HepG2 (cell line): ENCODE results near the gene NRG3. TPM values are rescaled to one million over a fixed set of nuclear protein-coding genes. Genes with fewer than 3 reads are reported as not detected.
A peak's percentile ranks its signal among the peaks of the same experiment; 100 is the strongest.

ENCODE experiments used
- ATAC-seq: fragments of 200-7000 bp; cut with Tn5 transposase; 3 replicates; pipeline ENCODE4 v1.9.1; 2020; ENCODE audit warnings: mild to moderate bottlenecking, moderate library complexity
- BruUV-seq: library from RNA; stranded (reverse); fragments of 400-500 nt; replicated peaks from 2 replicates; lab custom pipeline; 2021; lab: Mats Ljungman, UMichigan
- CTCF ChIA-PET: fragments of 300-600 bp; formaldehyde crosslinking; extraction: SDS; loops from one replicate; lab custom pipeline; 2021; ENCODE audit warnings: low total read pairs, inconsistent platforms, low intra/inter-chr PET ratio; lab: Yijun Ruan, JAX
- POLR2A ChIA-PET: fragments of 350-600 bp; sonication (Branson Sonifier 250); formaldehyde crosslinking; loops from one replicate; lab custom pipeline; 2020; ENCODE audit warnings: antibody characterized with exemption, inconsistent platforms; lab: Yijun Ruan, JAX
- DNase-seq: peaks from one replicate; pipeline ENCODE4 v3.0.0-alpha.2; 2015; ENCODE audit warnings: low spot score
- FAIRE-seq: peaks from 3 replicates; lab custom pipeline; 2011; peaks lifted over from hg19 to GRCh38; lab: Jason Lieb, UNC
- H2AFZ ChIP-seq: one replicate; pipeline ENCODE4 v1.6.1; 2011; ENCODE audit warnings: low read length, inconsistent platforms
- H3K27ac ChIP-seq: fragments of 300-600 bp; 3 replicates; pipeline ENCODE4 v1.8.0; 2011; ENCODE audit warnings: mixed run types, mild to moderate bottlenecking, mixed read lengths, low read length, inconsistent platforms; ENCODE audit not compliant: insufficient read depth; ENCODE audit errors: extremely low read length
- H3K27me3 ChIP-seq, 2 experiments: fragments of 200-600 bp in 1 of 2; 2 replicates in 1 of 2; 3 replicates in 1 of 2; pipeline versions ENCODE4 v1.6.0 to v1.8.0; 2011; ENCODE audit warnings: low read length in 2 of 2, mild to moderate bottlenecking in 2 of 2, moderate library complexity in 2 of 2, inconsistent platforms in 1 of 2; ENCODE audit not compliant: insufficient read depth in 2 of 2, control insufficient read depth in 1 of 2
- H3K36me3 ChIP-seq, 2 experiments: fragments of 200-600 bp in 1 of 2; replicated peaks in 1 of 2; 2 replicates in 1 of 2; 3 replicates in 1 of 2; pipeline versions ENCODE4 v1.5.1 to v1.8.0; 2011; ENCODE audit warnings: low read length in 2 of 2, inconsistent platforms in 1 of 2; ENCODE audit not compliant: insufficient read depth in 2 of 2, control insufficient read depth in 1 of 2
- H3K4me1 ChIP-seq: 2 replicates; pipeline ENCODE4 v1.5.1; 2012; ENCODE audit warnings: low read length, inconsistent platforms; ENCODE audit not compliant: insufficient read depth
- H3K4me2 ChIP-seq: 2 replicates; pipeline ENCODE4 v1.6.0; 2011; ENCODE audit warnings: low read depth, low read length, inconsistent platforms
- H3K4me3 ChIP-seq, 3 experiments: fragments of 200-600 bp in 1 of 3; sonication (generic), shearing (Covaris generic) in 1 of 3; replicated peaks in 1 of 3; 2 replicates each; pipeline ENCODE4 v1.5.1; 2011 to 2016; ENCODE audit warnings: low read length in 3 of 3, inconsistent platforms in 2 of 3, low read depth in 2 of 3, mild to moderate bottlenecking in 2 of 3, control low read depth in 1 of 3, mixed read lengths in 1 of 3; ENCODE audit not compliant: insufficient read depth in 1 of 3
- H3K79me2 ChIP-seq: one replicate; pipeline ENCODE4 v1.6.1; 2011; ENCODE audit warnings: low read length, inconsistent platforms; ENCODE audit not compliant: insufficient read depth
- H3K9ac ChIP-seq: 2 replicates; pipeline ENCODE4 v1.6.0; 2011; ENCODE audit warnings: mild to moderate bottlenecking, low read depth, low read length, inconsistent platforms; ENCODE audit not compliant: insufficient read depth
- H3K9me3 ChIP-seq: 2 replicates; pipeline ENCODE4 v1.5.1; 2012; ENCODE audit warnings: mild to moderate bottlenecking, low read length
- H4K20me1 ChIP-seq: 2 replicates; pipeline ENCODE4 v1.6.0; 2011; ENCODE audit warnings: inconsistent platforms, mild to moderate bottlenecking, low read length, moderate library complexity; ENCODE audit not compliant: insufficient read depth
- BRCA1 ChIP-seq: sonication (generic); formaldehyde crosslinking; IDR thresholded peaks from 2 replicates; pipeline ENCODE4 v1.4.0; 2020; ENCODE audit warnings: missing genetic modification reagents
- DNMT3B ChIP-seq: conservative IDR thresholded peaks from 2 replicates; pipeline ENCODE4 v1.6.1; 2016; ENCODE audit warnings: missing biosample characterization, control low read depth
- FOXJ3 ChIP-seq: sonication (generic); formaldehyde crosslinking; IDR thresholded peaks from 2 replicates; pipeline ENCODE4 v1.4.0; 2020; ENCODE audit warnings: missing genetic modification reagents, mild to moderate bottlenecking, borderline replicate concordance
- FOXK1 ChIP-seq: sonication (generic); formaldehyde crosslinking; IDR thresholded peaks from 2 replicates; pipeline ENCODE4 v1.4.0; 2020; ENCODE audit warnings: low read depth, missing genetic modification reagents, borderline replicate concordance
- MAFF ChIP-seq: IDR thresholded peaks from 2 replicates; pipeline ENCODE4 v1.6.1; 2011; ENCODE audit warnings: low read depth, low read length, improper control_type of control experiment
- MAFK ChIP-seq, 2 experiments: IDR thresholded peaks in 1 of 2; conservative IDR thresholded peaks in 1 of 2; 2 replicates each; pipeline ENCODE4 v1.6.1; 2011; ENCODE audit warnings: improper control_type of control experiment in 2 of 2, low read length in 2 of 2
- PRDM4 ChIP-seq: sonication (generic); formaldehyde crosslinking; IDR thresholded peaks from 2 replicates; pipeline ENCODE4 v1.9.0; 2021; ENCODE audit warnings: missing genetic modification reagents, borderline replicate concordance
- SUZ12 ChIP-seq: fragments of 150-350 bp; IDR thresholded peaks from 2 replicates; pipeline ENCODE4 v1.6.1; 2014; ENCODE audit warnings: low read depth, low read length
- ZBTB2 ChIP-seq: sonication (generic); formaldehyde crosslinking; IDR thresholded peaks from 2 replicates; pipeline ENCODE4 v1.8.0; 2022; ENCODE audit warnings: low read depth, missing genetic modification reagents
- ZNF329 ChIP-seq: sonication (generic); formaldehyde crosslinking; IDR thresholded peaks from 2 replicates; pipeline ENCODE4 v1.9.0; 2021; ENCODE audit warnings: low read depth, mild to moderate bottlenecking, missing genetic modification reagents
- WGBS: methylation state at CpG from one replicate; pipeline ENCODE4 v1.1.6; 2017; ENCODE audit warnings: low lambda C conversion rate; 5-methylcytosine and 5-hydroxymethylcytosine counted together
- in situ Hi-C: cut with HindIII; loops from 2 replicates; pipeline ENCODE4 v1.10.0; 2017; ENCODE audit warnings: low pct_unique_long_range_greater_than_20kb; ENCODE audit not compliant: extremely low pct_ligation_motif_present
- intact Hi-C: fragments of 100-400 bp; cut with micrococcal nuclease; formaldehyde crosslinking; loops from one replicate; pipeline ENCODE4 v1.10.0; 2022; ENCODE audit not compliant: unreplicated experiment
- polyA plus RNA-seq, 8 experiments: library from polyadenylated mRNA; depleted of rRNA in 3 of 8; stranded (reverse) in 7 of 8; unstranded in 1 of 8; fragments of >200 nt; fragmentation: Illumina TruSeq in 4 of 8; extraction: Trizol in 4 of 8; gene quantifications; 2 replicates each; pipeline versions ENCODE4 v1.2.1 to v1.2.3, GENCODE V29; 2011 to 2016; ENCODE audit warnings: low read depth in 4 of 8, missing spikeins in 1 of 8, mixed read lengths in 1 of 8; ENCODE audit not compliant: insufficient read depth in 1 of 8
- total RNA-seq, 5 experiments: library from RNA; depleted of rRNA; stranded (reverse); fragments of >200 nt; fragmentation: Illumina TruSeq; extraction: Trizol; gene quantifications; 2 replicates each; pipeline ENCODE4 v1.2.3, GENCODE V29; 2016; ENCODE audit warnings: low read depth in 1 of 5

NRG3 gene
- total and polyA plus RNA-seq, 2 of the 13 experiments (the other 11 are each of a cell fraction or from before 2014, with no cell fraction given): not detected

- H3K9me3 ChIP-seq: peaks cover 32% of the 10 kb centered on the region
- no peaks in the 10 kb centered on the region; a peak in 1 of 5 replicates for H3K27me3 ChIP-seq
- TF ChIP-seq FOXK1 (CRISPR knock-in tag) (no peak), MAFK (conservative IDR thresholded peaks at IDR 0.05 in 1 of 2, IDR thresholded peaks at IDR 0.05 in 1 of 2; ENCODE audit: low read length in 2 of 2) (peak; percentile 9 to 45; a peak in 2 of 4 replicates), PRDM4 (no peak), DNMT3B (CRISPR knock-in tag) (no peak), MAFF (0 out of 2 replicates have a peak, but pooled peaks have one; percentile 7), ZNF329 (CRISPR knock-in tag) (no peak), ZBTB2 (no peak), BRCA1 (CRISPR knock-in tag) (no peak), FOXJ3 (CRISPR knock-in tag) (no peak), SUZ12 (no peak)
- TF ChIP-seq, all 625 proteins: peak for 2
- Histone ChIP-seq H4K20me1 (no peaks in the 10 kb centered on the region), H3K9ac (no peak overlapping the region), H3K27ac (no peak overlapping the region), H3K36me3 (no peaks in the 10 kb centered on the region), H3K79me2 (no peaks in the 10 kb centered on the region), H2AFZ (no peak overlapping the region), H3K4me2 (no peak overlapping the region), H3K4me1 (no peaks in the 10 kb centered on the region), H3K4me3 (no peak overlapping the region)
- ATAC-seq (no peak), FAIRE-seq (no peak), DNase-seq (no peak)
- CTCF ChIA-PET: no interaction called here
- WGBS: 0% methylated on average over 1 of the region's 1 CpG
- no TSS peak for BruUV-seq
- POLR2A ChIA-PET: no interaction called here
- intact Hi-C loops: no loop called here
- in situ Hi-C loops: no loop called here
These were observed 23.5 kb downstream of the NRG3 start for GRCh38 chr10:81898518-81898917.
